ENCODE data around the gene ABHD12. TPM values are rescaled to one million over a fixed set of nuclear protein-coding genes. Genes with fewer than 3 reads are reported as not detected.

The ABHD12 gene
- polyA plus RNA-seq, 4 donors = 28.0 to 93.9 (median 54.9) TPM

DNA sequence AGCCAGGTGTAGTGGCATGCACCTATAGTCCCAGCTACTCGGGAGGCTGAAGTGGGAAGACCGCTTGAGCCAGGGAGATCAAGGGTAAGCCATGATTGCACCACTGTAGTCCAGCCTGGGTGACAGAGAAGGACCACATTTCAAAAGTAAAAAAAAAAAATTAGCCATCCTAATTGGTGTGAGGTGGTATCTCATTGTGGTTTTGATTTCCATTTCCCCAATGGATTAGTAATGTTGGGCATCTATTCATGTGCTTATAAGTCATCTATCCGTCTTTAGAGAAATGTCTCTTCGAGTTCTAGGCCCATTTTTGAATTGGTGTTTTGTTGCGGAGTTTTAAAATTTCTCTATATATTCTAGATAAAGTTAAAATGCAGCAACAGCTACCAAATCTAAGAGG, 21.7 kb downstream of the ABHD12 start:
- H3K36me3 ChIP-seq (ENCODE audit: control insufficient read depth in 3 of 3, insufficient read depth in 2 of 3, low read depth in 1 of 3, low read length in 3 of 3) = peaks cover 0 to 4% (median 0%) of the 10 kb centered on the region in 3 donors
- H3K4me3 ChIP-seq (ENCODE audit: low read depth in 1 of 3, low read length in 3 of 3) = no peak overlapping the region
- 96 to 98% (median 97%) methylated on average over 5 of the region's 5 CpGs for WGBS, 3 donors
- peaks cover 0 to 10% of the 10 kb centered on the region in 2 donors for H3K9me3 ChIP-seq (ENCODE audit: control insufficient read depth in 2 of 2, insufficient read depth in 1 of 2, low read depth in 1 of 2, low read length in 1 of 2)
- DNase-seq (no peak), FAIRE-seq (no peak)
- H3K4me1 ChIP-seq (ENCODE audit: control insufficient read depth in 3 of 3, insufficient read depth in 2 of 3, low read depth in 1 of 3, low read length in 2 of 3) = no peaks in the 10 kb centered on the region
- H3K27me3 ChIP-seq (ENCODE audit: control insufficient read depth in 3 of 3, insufficient read depth in 3 of 3, low read length in 3 of 3) = no peaks in the 10 kb centered on the region
- no peak overlapping the region for H3K27ac ChIP-seq (ENCODE audit: low read depth in 1 of 3, low read length in 2 of 3)

GRCh38 chr20:25368526-25368925, 22.1 kb downstream of the ABHD12 start:
- peaks cover 0 to 4% (median 0%) of the 10 kb centered on the region in 3 donors for H3K36me3 ChIP-seq (ENCODE audit: control insufficient read depth in 3 of 3, insufficient read depth in 2 of 3, low read depth in 1 of 3, low read length in 3 of 3)
- FAIRE-seq (no peak), DNase-seq (no peak)
- no peak overlapping the region for H3K4me3 ChIP-seq (ENCODE audit: low read depth in 1 of 3, low read length in 3 of 3)
- WGBS, 3 donors = 96 to 99% (median 98%) methylated on average over 10 of the region's 10 CpGs
- H3K9me3 ChIP-seq (ENCODE audit: control insufficient read depth in 2 of 2, insufficient read depth in 1 of 2, low read depth in 1 of 2, low read length in 1 of 2) = peaks cover 0 to 10% of the 10 kb centered on the region in 2 donors
- no peaks in the 10 kb centered on the region for H3K4me1 ChIP-seq (ENCODE audit: control insufficient read depth in 3 of 3, insufficient read depth in 2 of 3, low read depth in 1 of 3, low read length in 2 of 3)
- no peaks in the 10 kb centered on the region for H3K27me3 ChIP-seq (ENCODE audit: control insufficient read depth in 3 of 3, insufficient read depth in 3 of 3, low read length in 3 of 3)
- no peak overlapping the region for H3K27ac ChIP-seq (ENCODE audit: low read depth in 1 of 3, low read length in 2 of 3)

GRCh38 chr20:25364879-25365699, 25.5 kb downstream of the ABHD12 start:
- Histone ChIP-seq H3K4me3 (ENCODE audit: low read depth in 1 of 3, low read length in 3 of 3) (no peak overlapping the region), H3K27ac (ENCODE audit: low read depth in 1 of 3, low read length in 2 of 3) (no peak overlapping the region), H3K4me1 (ENCODE audit: control insufficient read depth in 3 of 3, insufficient read depth in 2 of 3, low read depth in 1 of 3, low read length in 2 of 3) (no peaks in the 10 kb centered on the region), H3K27me3 (ENCODE audit: control insufficient read depth in 3 of 3, insufficient read depth in 3 of 3, low read length in 3 of 3) (no peaks in the 10 kb centered on the region), H3K36me3 (ENCODE audit: control insufficient read depth in 3 of 3, insufficient read depth in 2 of 3, low read depth in 1 of 3, low read length in 3 of 3) (peaks cover 0 to 2% (median 0%) of the 10 kb centered on the region in 3 donors), H3K9me3 (ENCODE audit: control insufficient read depth in 2 of 2, insufficient read depth in 1 of 2, low read depth in 1 of 2, low read length in 1 of 2) (no peaks in the 10 kb centered on the region)
- DNase-seq = no peak
- no peak for FAIRE-seq
- 83 to 96% (median 89%) methylated on average over 2 of the region's 2 CpGs for WGBS, 3 donors

DNA sequence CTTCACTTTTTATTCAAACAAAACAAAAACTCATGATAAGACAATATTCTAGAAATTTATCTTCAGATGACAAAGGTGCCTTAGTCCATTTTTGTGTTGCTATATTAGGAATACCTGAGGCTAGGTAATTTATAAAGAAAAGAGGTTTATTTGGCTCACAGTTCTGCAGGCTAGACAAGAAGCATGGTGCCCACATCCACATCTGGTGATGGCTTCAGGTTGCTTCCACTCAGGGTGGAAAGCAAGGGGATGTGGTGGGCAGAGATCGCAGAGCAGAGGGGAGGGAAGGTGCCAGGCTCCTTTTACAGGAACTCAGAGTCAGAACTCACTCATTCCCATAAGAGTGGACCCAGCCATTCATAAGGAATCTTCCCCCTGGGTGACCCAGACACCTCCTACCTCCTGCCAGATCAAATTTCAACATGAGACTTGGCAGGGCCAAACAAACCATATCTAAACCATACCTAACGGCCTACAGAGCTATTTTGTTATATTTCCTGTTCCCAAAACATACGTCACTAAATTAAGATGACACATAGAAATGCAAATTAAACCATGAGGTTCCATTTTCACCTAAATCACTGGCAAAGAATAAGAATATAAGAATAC, 26.4 kb downstream of the ABHD12 start:
- FAIRE-seq = no peak
- DNase-seq = no peak
- Histone ChIP-seq H3K36me3 (ENCODE audit: control insufficient read depth in 3 of 3, insufficient read depth in 2 of 3, low read depth in 1 of 3, low read length in 3 of 3) (peaks cover 0 to 2% (median 0%) of the 10 kb centered on the region in 3 donors), H3K9me3 (ENCODE audit: control insufficient read depth in 2 of 2, insufficient read depth in 1 of 2, low read depth in 1 of 2, low read length in 1 of 2) (no peaks in the 10 kb centered on the region), H3K27me3 (ENCODE audit: control insufficient read depth in 3 of 3, insufficient read depth in 3 of 3, low read length in 3 of 3) (no peaks in the 10 kb centered on the region), H3K4me3 (ENCODE audit: low read depth in 1 of 3, low read length in 3 of 3) (no peak overlapping the region), H3K4me1 (ENCODE audit: control insufficient read depth in 3 of 3, insufficient read depth in 2 of 3, low read depth in 1 of 3, low read length in 2 of 3) (no peaks in the 10 kb centered on the region), H3K27ac (ENCODE audit: low read depth in 1 of 3, low read length in 2 of 3) (no peak overlapping the region)
- WGBS, 3 donors = 81 to 82% (median 81%) methylated on average over 3 of the region's 3 CpGs

GRCh38 chr20:25361287-25361683, 29.4 kb downstream of the ABHD12 start:
- Histone ChIP-seq H3K4me3 (ENCODE audit: low read depth in 1 of 3, low read length in 3 of 3) (no peak overlapping the region), H3K36me3 (ENCODE audit: control insufficient read depth in 3 of 3, insufficient read depth in 2 of 3, low read depth in 1 of 3, low read length in 3 of 3) (no peaks in the 10 kb centered on the region), H3K27ac (ENCODE audit: low read depth in 1 of 3, low read length in 2 of 3) (no peak overlapping the region), H3K27me3 (ENCODE audit: control insufficient read depth in 3 of 3, insufficient read depth in 3 of 3, low read length in 3 of 3) (no peaks in the 10 kb centered on the region), H3K9me3 (ENCODE audit: control insufficient read depth in 2 of 2, insufficient read depth in 1 of 2, low read depth in 1 of 2, low read length in 1 of 2) (no peaks in the 10 kb centered on the region), H3K4me1 (ENCODE audit: control insufficient read depth in 3 of 3, insufficient read depth in 2 of 3, low read depth in 1 of 3, low read length in 2 of 3) (no peaks in the 10 kb centered on the region)
- WGBS, 3 donors = 90 to 94% (median 90%) methylated on average over 6 of the region's 6 CpGs
- DNase-seq = no peak
- FAIRE-seq = no peak

DNA sequence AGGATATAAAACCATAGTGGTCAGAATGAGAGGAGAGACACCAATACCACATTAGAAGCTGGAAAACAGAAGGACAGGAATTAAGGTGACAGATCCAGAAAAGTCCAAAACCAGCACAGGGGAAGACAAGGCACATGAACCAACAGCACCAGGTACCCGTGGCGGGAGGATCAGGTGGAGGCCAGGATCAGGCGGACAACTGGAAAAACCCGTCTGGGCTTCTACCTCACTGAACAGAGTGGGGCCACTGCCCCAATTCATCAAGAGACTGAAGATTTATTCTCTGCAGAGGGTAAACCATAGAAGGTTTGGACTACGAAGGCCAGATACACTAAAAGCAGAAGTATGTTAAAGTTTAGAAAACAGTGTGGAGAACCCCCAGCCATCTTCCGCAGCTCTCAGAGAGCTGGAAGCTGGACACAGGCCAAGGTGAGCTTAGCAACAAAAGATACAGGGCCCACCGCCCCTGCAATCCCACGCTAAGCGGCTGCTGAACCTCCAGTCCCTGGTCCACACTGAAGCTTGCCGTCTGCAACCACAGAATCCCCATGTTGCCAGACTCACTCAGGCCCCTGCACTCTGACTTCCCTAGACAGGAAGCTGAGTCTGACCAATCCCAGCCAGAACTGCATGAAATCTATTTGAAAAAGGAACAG, 29.9 kb downstream of the ABHD12 start:
- Histone ChIP-seq H3K4me1 (ENCODE audit: control insufficient read depth in 3 of 3, insufficient read depth in 2 of 3, low read depth in 1 of 3, low read length in 2 of 3) (no peaks in the 10 kb centered on the region), H3K27me3 (ENCODE audit: control insufficient read depth in 3 of 3, insufficient read depth in 3 of 3, low read length in 3 of 3) (no peaks in the 10 kb centered on the region), H3K4me3 (ENCODE audit: low read depth in 1 of 3, low read length in 3 of 3) (no peak overlapping the region), H3K9me3 (ENCODE audit: control insufficient read depth in 2 of 2, insufficient read depth in 1 of 2, low read depth in 1 of 2, low read length in 1 of 2) (no peaks in the 10 kb centered on the region), H3K36me3 (ENCODE audit: control insufficient read depth in 3 of 3, insufficient read depth in 2 of 3, low read depth in 1 of 3, low read length in 3 of 3) (no peaks in the 10 kb centered on the region), H3K27ac (ENCODE audit: low read depth in 1 of 3, low read length in 2 of 3) (peak overlapping the region in 1 of 3 donors; percentile 14)
- 65 to 85% (median 82%) methylated on average over 10 of the region's 10 CpGs for WGBS, 3 donors
- DNase-seq (no peak), FAIRE-seq (no peak)

DNA sequence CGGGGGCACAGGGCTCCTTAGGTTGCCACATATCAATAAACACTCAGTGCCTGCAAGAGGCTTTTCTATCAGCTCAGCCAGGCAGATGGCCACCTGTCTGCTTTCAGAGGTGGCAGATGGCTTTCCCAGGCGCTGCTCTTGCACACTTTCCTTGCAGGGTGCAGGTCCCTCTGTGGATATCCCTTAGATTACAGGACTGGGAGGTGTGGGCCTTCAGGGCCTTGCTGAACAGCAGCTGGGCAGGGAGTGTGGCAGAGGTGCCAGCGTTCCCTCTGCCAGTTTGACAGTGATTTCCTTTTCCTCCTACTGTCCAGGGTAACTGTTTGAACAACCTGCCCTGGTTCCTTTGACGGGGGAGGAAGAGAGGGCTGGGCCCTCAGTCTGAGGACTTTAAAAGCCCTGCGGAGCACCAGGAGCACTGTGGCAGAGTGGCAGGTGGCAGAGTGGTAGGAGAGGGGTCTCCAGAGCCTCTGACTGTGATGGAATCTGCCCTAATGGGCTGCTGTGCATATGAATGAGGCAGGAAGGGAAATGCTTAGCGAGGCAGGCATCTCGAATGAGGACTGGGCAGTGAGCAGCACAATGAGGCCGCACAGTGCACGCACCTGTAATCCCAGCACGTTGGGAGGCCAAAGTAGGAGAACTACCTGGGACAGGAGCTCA, 34.2 kb downstream of the ABHD12 start:
- H3K4me3 ChIP-seq (ENCODE audit: low read depth in 1 of 3, low read length in 3 of 3) = no peak overlapping the region
- peaks cover 0 to 14% (median 4%) of the 10 kb centered on the region in 3 donors for H3K4me1 ChIP-seq (ENCODE audit: control insufficient read depth in 3 of 3, insufficient read depth in 2 of 3, low read depth in 1 of 3, low read length in 2 of 3)
- WGBS, 3 donors = 54 to 82% (median 60%) methylated on average over 10 of the region's 10 CpGs
- DNase-seq (no peak), FAIRE-seq (no peak)
- no peaks in the 10 kb centered on the region for H3K9me3 ChIP-seq (ENCODE audit: control insufficient read depth in 2 of 2, insufficient read depth in 1 of 2, low read depth in 1 of 2, low read length in 1 of 2)
- no peaks in the 10 kb centered on the region for H3K36me3 ChIP-seq (ENCODE audit: control insufficient read depth in 3 of 3, insufficient read depth in 2 of 3, low read depth in 1 of 3, low read length in 3 of 3)
- H3K27ac ChIP-seq (ENCODE audit: low read depth in 1 of 3, low read length in 2 of 3) = no peak overlapping the region
- no peaks in the 10 kb centered on the region for H3K27me3 ChIP-seq (ENCODE audit: control insufficient read depth in 3 of 3, insufficient read depth in 3 of 3, low read length in 3 of 3)

DNA sequence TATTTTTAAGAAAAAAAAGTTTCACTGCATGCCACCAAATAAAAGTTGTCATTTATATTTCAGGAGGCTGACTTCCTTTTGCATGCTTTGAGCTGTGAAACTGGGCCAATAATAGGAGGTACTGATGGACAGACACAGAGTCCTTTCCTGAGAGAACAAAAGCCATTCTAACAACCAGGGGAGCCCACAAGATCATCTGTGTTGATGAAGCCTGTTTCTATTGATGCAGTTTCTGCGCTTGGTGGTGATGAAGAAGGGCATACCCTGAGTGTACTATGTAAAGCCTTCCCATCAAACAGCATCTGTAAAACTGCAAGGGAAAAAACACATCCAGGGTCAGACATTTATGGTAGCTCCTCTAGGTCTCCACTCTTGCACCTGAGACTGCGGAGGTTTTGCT, 34.8 kb downstream of the ABHD12 start:
- Histone ChIP-seq H3K4me1 (ENCODE audit: control insufficient read depth in 3 of 3, insufficient read depth in 2 of 3, low read depth in 1 of 3, low read length in 2 of 3) (peaks cover 0 to 16% (median 4%) of the 10 kb centered on the region in 3 donors), H3K27ac (ENCODE audit: low read depth in 1 of 3, low read length in 2 of 3) (no peak overlapping the region), H3K36me3 (ENCODE audit: control insufficient read depth in 3 of 3, insufficient read depth in 2 of 3, low read depth in 1 of 3, low read length in 3 of 3) (no peaks in the 10 kb centered on the region), H3K9me3 (ENCODE audit: control insufficient read depth in 2 of 2, insufficient read depth in 1 of 2, low read depth in 1 of 2, low read length in 1 of 2) (no peaks in the 10 kb centered on the region), H3K4me3 (ENCODE audit: low read depth in 1 of 3, low read length in 3 of 3) (no peak overlapping the region), H3K27me3 (ENCODE audit: control insufficient read depth in 3 of 3, insufficient read depth in 3 of 3, low read length in 3 of 3) (no peaks in the 10 kb centered on the region)
- DNase-seq (no peak), FAIRE-seq (no peak)
- WGBS, 3 donors = 93 to 97% (median 95%) methylated on average over 2 of the region's 2 CpGs
